ENCODE results near the gene PCDHGA2. TPM values are rescaled to one million over a fixed set of nuclear protein-coding genes. Genes with fewer than 3 reads are reported as not detected.
"Not testable (repeated sequence)": the region's sequence is repeated elsewhere in the genome, so short reads cannot be mapped to it uniquely, and the experiment has no call there.

The PCDHGA2 gene
- total and polyA plus RNA-seq, 4 donors, result 8.9 to 17.7 (median 12.2) TPM

DNA sequence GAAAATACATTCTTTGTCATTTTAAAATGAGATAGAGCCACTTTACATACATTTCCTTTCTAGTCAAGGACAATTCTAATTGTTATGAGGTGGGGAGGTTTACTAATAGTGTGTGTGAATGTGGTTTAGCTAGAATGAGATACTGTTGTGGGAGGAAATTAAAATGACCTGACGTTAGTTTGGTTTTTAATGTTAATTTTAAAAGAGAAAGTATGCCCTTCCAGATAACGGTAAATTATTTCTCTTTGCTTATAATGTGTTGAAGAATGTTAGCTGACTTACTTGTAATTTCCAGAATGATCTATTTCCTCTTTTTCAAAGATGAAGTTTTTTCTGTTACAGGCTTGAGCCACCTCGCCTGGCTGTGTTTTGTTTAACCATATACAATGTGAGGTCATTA, 16.3 kb upstream of the PCDHGA2 start:
- Histone ChIP-seq H3K27ac (ENCODE audit: low read depth, low read length) (no peak overlapping the region), H3K9me3 (ENCODE audit: control insufficient read depth, insufficient read depth, low read length) (peaks cover 25% of the 10 kb centered on the region)
- WGBS (ENCODE audit: insufficient coverage), result no CpG with 5 or more reads among the region's 3 CpGs

DNA sequence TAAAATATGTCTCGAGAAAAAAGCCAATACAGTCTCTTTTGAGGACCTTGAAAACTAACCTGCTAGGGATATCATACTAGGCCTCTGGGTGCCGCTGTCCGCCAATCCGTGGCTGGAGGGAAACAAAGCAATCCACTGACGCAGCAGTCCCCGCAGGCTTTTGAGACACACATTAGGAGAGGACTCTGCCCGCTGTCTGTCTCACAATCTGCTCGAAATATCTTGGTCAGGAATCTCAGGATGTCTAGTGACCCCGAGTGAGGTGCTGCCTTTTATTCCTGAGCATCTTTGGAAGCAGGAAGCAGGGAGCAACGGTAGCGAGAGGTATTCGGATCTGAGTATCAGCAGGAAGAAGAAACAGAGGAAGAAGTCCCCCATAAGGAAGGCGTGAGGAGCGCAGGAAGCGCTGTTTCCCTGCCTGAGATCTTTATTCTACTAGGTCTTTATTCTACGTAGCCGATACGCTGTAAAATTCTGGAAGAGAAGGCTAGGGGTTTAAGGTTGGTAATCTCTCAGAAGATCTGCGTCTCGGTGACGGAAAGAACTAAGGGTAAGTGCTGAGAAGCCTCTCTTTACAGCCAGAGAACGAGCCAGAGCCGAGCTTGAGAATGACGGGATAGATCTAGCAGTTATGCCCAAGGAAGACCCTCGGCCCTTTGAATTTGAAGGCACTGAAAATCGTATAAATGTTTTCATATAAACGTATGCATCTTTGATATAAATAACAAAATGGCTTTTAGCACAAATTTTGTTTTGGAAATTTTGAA, 12.3 kb upstream of the PCDHGA2 start:
- peak in 3 of 6 donors; percentile 23 to 68 (median 52) for DNase-seq (ENCODE audit: low read depth in 4 of 6, low spot score in 6 of 6)
- Histone ChIP-seq H3K27ac (ENCODE audit: low read depth, low read length) (no peak overlapping the region), H3K4me1 (ENCODE audit: control insufficient read depth, insufficient read depth, low read length) (peaks cover 1% of the 10 kb centered on the region), H3K27me3 (ENCODE audit: control insufficient read depth, insufficient read depth, low read length) (no peaks in the 10 kb centered on the region), H3K36me3 (ENCODE audit: control insufficient read depth, insufficient read depth, low read length) (no peaks in the 10 kb centered on the region), H3K9me3 (ENCODE audit: control insufficient read depth, insufficient read depth, low read length) (peaks cover 18% of the 10 kb centered on the region), H3K4me3 (ENCODE audit: low read depth, low read length) (peak overlapping the region; percentile 21)
- WGBS (ENCODE audit: insufficient coverage), result 5% methylated on average over 22 of the region's 27 CpGs

More for the DNA sequence above, 16.3 kb upstream of the PCDHGA2 start:
- no peak for DNase-seq (ENCODE audit: low read depth in 4 of 6, low spot score in 6 of 6)
- Histone ChIP-seq H3K36me3 (ENCODE audit: control insufficient read depth, insufficient read depth, low read length) (no peaks in the 10 kb centered on the region), H3K4me1 (ENCODE audit: control insufficient read depth, insufficient read depth, low read length) (peaks cover 3% of the 10 kb centered on the region), H3K27me3 (ENCODE audit: control insufficient read depth, insufficient read depth, low read length) (no peaks in the 10 kb centered on the region), H3K4me3 (ENCODE audit: low read depth, low read length) (no peak overlapping the region)

DNA sequence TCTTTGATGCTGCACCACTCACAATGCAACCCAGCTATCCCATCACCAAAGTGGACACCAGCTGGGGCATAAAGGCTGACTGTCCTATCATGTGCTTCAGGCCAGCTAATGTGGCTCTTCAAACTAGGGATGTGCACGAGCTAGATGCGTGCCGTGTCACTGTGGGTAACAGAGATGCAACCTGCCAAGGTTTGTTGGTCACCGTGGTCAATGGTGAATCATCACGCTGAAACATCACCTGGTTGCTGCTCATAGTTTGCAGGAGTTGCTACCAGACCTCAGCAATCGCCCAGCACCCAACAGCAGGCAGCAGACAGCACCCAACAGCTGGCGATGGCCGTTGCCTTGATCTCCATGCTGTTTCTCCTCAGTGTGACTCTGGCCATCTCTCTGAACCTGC, 10.3 kb upstream of the PCDHGA2 start:
- Histone ChIP-seq H3K27ac (ENCODE audit: low read depth, low read length) (no peak overlapping the region), H3K36me3 (ENCODE audit: control insufficient read depth, insufficient read depth, low read length) (no peaks in the 10 kb centered on the region), H3K27me3 (ENCODE audit: control insufficient read depth, insufficient read depth, low read length) (no peaks in the 10 kb centered on the region), H3K4me1 (ENCODE audit: control insufficient read depth, insufficient read depth, low read length) (no peaks in the 10 kb centered on the region), H3K9me3 (ENCODE audit: control insufficient read depth, insufficient read depth, low read length) (peaks cover 22% of the 10 kb centered on the region), H3K4me3 (ENCODE audit: low read depth, low read length) (no peak overlapping the region)
- no peak for DNase-seq (ENCODE audit: low read depth in 4 of 6, low spot score in 6 of 6)
- 79% methylated on average over 8 of the region's 8 CpGs for WGBS (ENCODE audit: insufficient coverage)

DNA sequence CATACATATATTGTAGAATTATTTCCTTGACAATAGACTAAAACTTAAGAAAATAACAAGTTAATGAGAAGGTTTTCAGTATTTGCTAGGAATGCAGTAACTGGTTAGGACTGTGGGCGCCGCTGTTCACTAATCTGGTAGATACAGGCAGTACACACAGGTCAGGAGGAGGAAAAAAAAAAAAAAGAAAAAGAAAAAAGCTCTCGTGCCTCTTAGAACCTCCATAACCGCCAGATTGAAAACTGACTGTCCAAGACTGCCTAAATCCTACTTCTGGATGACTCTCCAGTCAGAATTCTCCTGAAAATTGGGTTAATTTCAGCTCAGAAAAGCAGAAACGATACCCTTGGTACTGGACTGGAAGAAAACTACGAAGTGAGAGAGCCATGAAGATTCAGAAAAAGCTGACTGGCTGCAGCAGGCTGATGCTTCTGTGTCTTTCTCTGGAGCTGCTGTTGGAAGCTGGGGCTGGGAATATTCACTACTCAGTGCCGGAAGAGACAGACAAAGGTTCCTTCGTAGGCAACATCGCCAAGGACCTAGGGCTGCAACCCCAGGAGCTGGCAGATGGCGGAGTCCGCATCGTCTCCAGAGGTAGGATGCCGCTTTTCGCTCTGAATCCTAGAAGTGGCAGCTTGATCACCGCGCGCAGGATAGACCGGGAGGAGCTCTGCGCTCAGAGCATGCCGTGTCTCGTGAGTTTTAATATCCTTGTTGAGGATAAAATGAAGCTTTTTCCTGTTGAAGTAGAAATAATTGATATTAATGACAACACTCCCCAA, 8.1 kb upstream of the PCDHGA2 start, which contains the start of gene PCDHGA1:
Gene PCDHGA1, plus strand, starts transcription at position 216 of the 782 bp plus-strand sequence.
- Histone ChIP-seq H3K4me1 (ENCODE audit: control insufficient read depth, insufficient read depth, low read length) (no peaks in the 10 kb centered on the region), H3K36me3 (ENCODE audit: control insufficient read depth, insufficient read depth, low read length) (no peaks in the 10 kb centered on the region), H3K27me3 (ENCODE audit: control insufficient read depth, insufficient read depth, low read length) (no peaks in the 10 kb centered on the region), H3K9me3 (ENCODE audit: control insufficient read depth, insufficient read depth, low read length) (peaks cover 21% of the 10 kb centered on the region), H3K27ac (ENCODE audit: low read depth, low read length) (no peak within 1 kb of the TSS), H3K4me3 (ENCODE audit: low read depth, low read length) (no peak within 1 kb of the TSS)
- 13% methylated on average over 14 of the region's 21 CpGs for WGBS (ENCODE audit: insufficient coverage)
- DNase-seq (ENCODE audit: low read depth in 4 of 6, low spot score in 6 of 6), result peak in 1 of 6 donors; percentile 5

DNA sequence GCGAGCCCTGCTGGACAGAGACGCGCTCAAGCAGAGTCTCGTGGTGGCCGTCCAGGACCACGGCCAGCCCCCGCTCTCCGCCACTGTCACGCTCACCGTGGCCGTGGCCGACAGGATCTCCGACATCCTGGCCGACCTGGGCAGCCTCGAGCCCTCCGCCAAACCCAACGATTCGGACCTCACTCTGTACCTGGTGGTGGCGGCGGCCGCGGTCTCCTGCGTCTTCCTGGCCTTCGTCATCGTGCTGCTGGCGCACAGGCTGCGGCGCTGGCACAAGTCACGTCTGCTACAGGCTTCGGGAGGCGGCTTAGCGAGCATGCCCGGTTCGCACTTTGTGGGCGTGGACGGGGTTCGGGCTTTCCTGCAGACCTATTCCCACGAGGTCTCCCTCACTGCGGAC, 6.0 kb upstream of the PCDHGA2 start:
- H3K4me3 ChIP-seq (ENCODE audit: low read depth, low read length); H3K27me3 ChIP-seq (ENCODE audit: control insufficient read depth, insufficient read depth, low read length); DNase-seq (ENCODE audit: low read depth in 4 of 6, low spot score in 6 of 6); H3K27ac ChIP-seq (ENCODE audit: low read depth, low read length); H3K4me1 ChIP-seq (ENCODE audit: control insufficient read depth, insufficient read depth, low read length); H3K36me3 ChIP-seq (ENCODE audit: control insufficient read depth, insufficient read depth, low read length): not testable (repeated sequence)
- peaks cover 17% of the 10 kb centered on the region for H3K9me3 ChIP-seq (ENCODE audit: control insufficient read depth, insufficient read depth, low read length)
- WGBS (ENCODE audit: insufficient coverage), result 31% methylated on average over 36 of the region's 39 CpGs

DNA sequence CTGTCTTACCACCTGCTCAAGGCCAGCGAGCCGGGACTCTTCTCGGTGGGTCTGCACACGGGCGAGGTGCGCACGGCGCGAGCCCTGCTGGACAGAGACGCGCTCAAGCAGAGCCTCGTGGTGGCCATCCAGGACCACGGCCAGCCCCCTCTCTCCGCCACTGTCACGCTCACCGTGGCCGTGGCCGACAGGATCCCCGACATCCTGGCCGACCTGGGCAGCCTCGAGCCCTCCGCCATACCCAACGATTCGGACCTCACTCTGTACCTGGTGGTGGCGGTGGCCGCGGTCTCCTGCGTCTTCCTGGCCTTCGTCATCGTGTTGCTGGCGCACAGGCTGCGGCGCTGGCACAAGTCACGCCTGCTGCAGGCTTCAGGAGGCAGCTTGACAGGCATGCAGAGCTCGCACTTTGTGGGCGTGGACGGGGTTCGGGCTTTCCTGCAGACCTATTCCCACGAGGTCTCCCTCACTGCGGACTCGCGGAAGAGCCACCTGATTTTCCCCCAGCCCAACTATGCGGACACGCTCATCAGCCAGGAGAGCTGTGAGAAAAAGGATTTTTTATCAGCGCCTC, 2.3 kb downstream of the PCDHGA2 start:
- not testable (repeated sequence) for DNase-seq (ENCODE audit: low read depth in 4 of 6, low spot score in 6 of 6); H3K27me3 ChIP-seq (ENCODE audit: control insufficient read depth, insufficient read depth, low read length); H3K27ac ChIP-seq (ENCODE audit: low read depth, low read length); H3K4me3 ChIP-seq (ENCODE audit: low read depth, low read length); H3K36me3 ChIP-seq (ENCODE audit: control insufficient read depth, insufficient read depth, low read length)
- peaks cover 13% of the 10 kb centered on the region for H3K4me1 ChIP-seq (ENCODE audit: control insufficient read depth, insufficient read depth, low read length)
- H3K9me3 ChIP-seq (ENCODE audit: control insufficient read depth, insufficient read depth, low read length), result peaks cover 41% of the 10 kb centered on the region
- 51% methylated on average over 34 of the region's 45 CpGs for WGBS (ENCODE audit: insufficient coverage)

DNA sequence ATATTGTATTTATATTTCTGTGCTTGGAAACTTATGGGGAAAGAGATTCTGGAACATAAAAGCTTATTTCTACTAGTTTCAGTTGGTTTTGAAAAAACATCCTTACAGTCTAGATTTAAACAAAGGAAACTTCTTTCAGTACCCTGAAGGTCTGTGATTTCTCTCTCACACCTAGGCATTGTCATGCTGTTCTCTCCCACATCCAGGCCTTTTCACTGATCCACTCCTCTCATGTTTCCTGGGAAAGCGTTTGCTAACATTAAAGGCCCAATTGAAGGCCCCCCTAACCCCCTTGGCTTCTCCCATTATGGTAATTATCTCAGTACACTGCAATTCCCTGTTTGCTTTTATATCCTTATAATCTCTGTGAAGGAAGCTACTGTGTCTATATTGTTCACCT, 4.2 kb downstream of the PCDHGA2 start:
- no peaks in the 10 kb centered on the region for H3K27me3 ChIP-seq (ENCODE audit: control insufficient read depth, insufficient read depth, low read length)
- H3K36me3 ChIP-seq (ENCODE audit: control insufficient read depth, insufficient read depth, low read length), result no peaks in the 10 kb centered on the region
- H3K27ac ChIP-seq (ENCODE audit: low read depth, low read length), result no peak overlapping the region
- WGBS (ENCODE audit: insufficient coverage), result 13% methylated on average over 1 of the region's 1 CpG
- peaks cover 45% of the 10 kb centered on the region for H3K9me3 ChIP-seq (ENCODE audit: control insufficient read depth, insufficient read depth, low read length)
- peaks cover 13% of the 10 kb centered on the region for H3K4me1 ChIP-seq (ENCODE audit: control insufficient read depth, insufficient read depth, low read length)
- DNase-seq (ENCODE audit: low read depth in 4 of 6, low spot score in 6 of 6), result no peak
- no peak overlapping the region for H3K4me3 ChIP-seq (ENCODE audit: low read depth, low read length)

DNA sequence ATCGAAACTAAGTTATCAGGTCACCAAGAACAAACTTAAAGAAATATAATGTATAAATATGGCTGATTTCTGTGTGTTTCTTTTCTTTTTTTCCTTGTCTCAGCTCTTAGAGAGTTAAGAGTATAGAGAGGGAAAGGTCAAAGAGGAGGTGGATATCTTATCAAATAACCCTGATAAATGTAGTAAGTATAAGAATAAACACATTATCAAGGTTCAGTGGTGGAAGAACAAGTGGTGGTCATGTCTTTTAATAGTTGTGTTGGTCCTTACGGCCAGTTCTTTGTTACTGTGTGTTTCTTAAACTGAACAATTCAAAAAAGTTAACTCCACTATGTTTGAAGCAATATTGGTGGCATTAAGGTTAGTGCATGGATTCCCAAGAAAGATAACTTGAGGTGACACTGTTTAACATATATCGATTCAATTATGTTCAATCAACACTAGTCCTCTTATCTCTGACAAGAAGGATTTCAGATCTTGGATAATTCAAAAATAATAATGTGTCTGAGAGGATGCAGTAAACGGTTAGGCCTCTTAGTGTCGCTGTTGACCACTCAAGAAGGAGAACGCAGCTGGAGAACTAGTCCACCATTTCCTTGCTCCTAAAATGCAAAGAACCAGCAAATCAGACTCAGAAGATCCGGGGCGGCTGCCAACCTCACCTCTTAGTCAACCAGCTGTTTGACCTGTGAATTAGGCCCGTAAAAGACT, 4.8 kb downstream of the PCDHGA2 start, which contains the start of gene PCDHGA3:
Gene PCDHGA3, plus strand, starts transcription at position 588 of the 711 bp plus-strand sequence. CDS start 205 bp downstream, outside the sequence.
- peak in 2 of 6 donors; percentile 42 to 51 for DNase-seq (ENCODE audit: low read depth in 4 of 6, low spot score in 6 of 6)
- Histone ChIP-seq H3K9me3 (ENCODE audit: control insufficient read depth, insufficient read depth, low read length) (peaks cover 45% of the 10 kb centered on the region), H3K36me3 (ENCODE audit: control insufficient read depth, insufficient read depth, low read length) (no peaks in the 10 kb centered on the region), H3K27me3 (ENCODE audit: control insufficient read depth, insufficient read depth, low read length) (no peaks in the 10 kb centered on the region), H3K4me1 (ENCODE audit: control insufficient read depth, insufficient read depth, low read length) (peaks cover 13% of the 10 kb centered on the region), H3K4me3 (ENCODE audit: low read depth, low read length) (no peak within 1 kb of the TSS), H3K27ac (ENCODE audit: low read depth, low read length) (no peak within 1 kb of the TSS)
- 0% methylated on average over 4 of the region's 9 CpGs for WGBS (ENCODE audit: insufficient coverage)

DNA sequence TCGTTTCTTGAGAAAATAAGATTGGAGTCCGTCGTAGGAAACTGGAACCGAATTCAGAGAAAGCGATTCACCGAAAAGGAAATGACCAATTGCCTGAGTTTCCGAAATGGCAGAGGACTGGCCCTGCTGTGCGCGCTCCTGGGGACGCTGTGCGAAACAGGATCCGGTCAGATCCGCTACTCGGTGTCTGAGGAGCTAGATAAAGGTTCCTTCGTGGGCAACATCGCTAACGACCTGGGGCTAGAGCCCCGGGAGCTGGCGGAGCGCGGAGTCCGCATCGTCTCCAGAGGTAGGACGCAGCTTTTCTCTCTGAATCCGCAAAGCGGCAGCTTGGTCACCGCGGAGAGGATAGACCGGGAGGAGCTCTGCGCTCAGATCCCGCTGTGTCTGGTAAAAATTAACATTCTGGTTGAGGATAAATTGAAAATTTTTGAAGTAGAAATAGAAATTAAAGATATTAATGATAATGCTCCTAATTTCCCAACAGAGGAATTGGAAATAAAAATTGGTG, 5.4 kb downstream of the PCDHGA2 start:
- DNase-seq (ENCODE audit: low read depth in 4 of 6, low spot score in 6 of 6), result no peak
- peaks cover 45% of the 10 kb centered on the region for H3K9me3 ChIP-seq (ENCODE audit: control insufficient read depth, insufficient read depth, low read length)
- no peak overlapping the region for H3K27ac ChIP-seq (ENCODE audit: low read depth, low read length)
- H3K4me1 ChIP-seq (ENCODE audit: control insufficient read depth, insufficient read depth, low read length), result peaks cover 10% of the 10 kb centered on the region
- no peaks in the 10 kb centered on the region for H3K27me3 ChIP-seq (ENCODE audit: control insufficient read depth, insufficient read depth, low read length)
- H3K4me3 ChIP-seq (ENCODE audit: low read depth, low read length), result no peak overlapping the region
- H3K36me3 ChIP-seq (ENCODE audit: control insufficient read depth, insufficient read depth, low read length), result no peaks in the 10 kb centered on the region
- 16% methylated on average over 31 of the region's 31 CpGs for WGBS (ENCODE audit: insufficient coverage)
